Tibial nerve (tissue), 4 donors: Measurements from ENCODE around the gene AK4. TPM values are rescaled to one million over a fixed set of nuclear protein-coding genes. Genes with fewer than 3 reads are reported as not detected.
A peak's percentile ranks its signal among the peaks of the same experiment; 100 is the strongest.

Source experiments
- DNase-seq, 2 donors: peaks; one replicate each; pipeline ENCODE4 v3.0.0-alpha.2; 2019; ENCODE audit warnings: low spot score in 2 of 2
- H3K27ac ChIP-seq, 4 donors: fragments of 200-600 bp; sonication (generic) in 3 of 4; one replicate each; pipeline ENCODE4 v1.5.1; 2017 to 2019; ENCODE audit warnings: mild to moderate bottlenecking in 1 of 4
- H3K27me3 ChIP-seq, 2 donors: fragments of 200-600 bp; sonication (generic) in 1 of 2; one replicate each; pipeline versions ENCODE4 v1.5.1 to v1.6.0; 2017 to 2019
- H3K36me3 ChIP-seq, 3 donors: fragments of 200-600 bp; sonication (generic); one replicate each; pipeline ENCODE4 v1.5.1; 2018 to 2019
- H3K4me1 ChIP-seq, 4 donors: fragments of 200-600 bp; sonication (generic) in 3 of 4; one replicate each; pipeline ENCODE4 v1.5.1; 2017 to 2019
- H3K4me3 ChIP-seq, 4 donors: fragments of 200-600 bp; sonication (generic) in 3 of 4; one replicate each; pipeline ENCODE4 v1.5.1; 2017 to 2019; ENCODE audit warnings: mild to moderate bottlenecking in 1 of 4, moderate library complexity in 1 of 4
- H3K9me3 ChIP-seq, 4 donors: fragments of 200-600 bp; sonication (generic) in 3 of 4; one replicate each; pipeline ENCODE4 v1.5.1; 2017 to 2019
- EP300 ChIP-seq, 2 donors: sonication (generic); formaldehyde crosslinking; IDR thresholded peaks; one replicate each; pipeline ENCODE4 v1.6.1; 2017; ENCODE audit warnings: antibody characterized with exemption in 2 of 2, mild to moderate bottlenecking in 1 of 2
- POLR2A ChIP-seq, 2 donors: fragments of 450-650 bp; IDR thresholded peaks; one replicate each; pipeline ENCODE4 v1.6.1; 2017; ENCODE audit warnings: antibody characterized with exemption in 2 of 2, mild to moderate bottlenecking in 2 of 2, moderate library complexity in 2 of 2
- WGBS, 2 donors: methylation state at CpG; one replicate each; pipeline ENCODE4 v1.1.5; 2018; 5-methylcytosine and 5-hydroxymethylcytosine counted together
- total RNA-seq, 4 donors: library from RNA; depleted of rRNA; stranded (reverse); fragments of >200 nt; gene quantifications; one replicate each; pipeline ENCODE4 v1.1.0, GENCODE V29; 2016
- TF ChIP-seq, protein P1 (sequence below), 5 experiments: fragments of 200-600 bp in 3 of 5; fragments of 450-650 bp in 2 of 5; sonication (generic) in 3 of 5; IDR thresholded peaks; one replicate each; pipeline ENCODE4 v1.5.1; 2016 to 2019; ENCODE audit warnings: antibody characterized with exemption in 5 of 5, mild to moderate bottlenecking in 3 of 5, moderate library complexity in 2 of 5

The AK4 gene
- total RNA-seq, 4 donors from 2014 or later = 16.1 to 24.9 (median 19.5) TPM

DNA sequence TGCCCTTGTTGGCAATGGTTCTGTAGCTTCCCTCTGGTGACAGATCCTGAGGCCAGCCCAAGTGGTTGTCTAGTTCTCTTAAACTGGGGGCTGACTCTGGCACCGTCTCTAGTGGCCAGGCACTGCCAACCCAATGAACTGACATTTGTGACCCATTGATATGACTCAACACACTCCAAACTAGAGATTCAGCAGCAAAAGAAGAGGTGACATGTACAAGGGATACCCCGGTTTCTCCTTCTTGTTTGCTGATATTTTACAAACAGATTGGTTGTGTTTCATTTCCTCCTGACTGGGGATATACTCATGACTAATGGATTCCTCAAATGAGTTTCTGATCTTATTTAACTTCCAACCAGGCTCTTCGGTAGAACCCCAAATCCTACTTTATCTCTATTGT lies 95.5 kb downstream of the AK4 start:
- TF ChIP-seq, protein P1, sequence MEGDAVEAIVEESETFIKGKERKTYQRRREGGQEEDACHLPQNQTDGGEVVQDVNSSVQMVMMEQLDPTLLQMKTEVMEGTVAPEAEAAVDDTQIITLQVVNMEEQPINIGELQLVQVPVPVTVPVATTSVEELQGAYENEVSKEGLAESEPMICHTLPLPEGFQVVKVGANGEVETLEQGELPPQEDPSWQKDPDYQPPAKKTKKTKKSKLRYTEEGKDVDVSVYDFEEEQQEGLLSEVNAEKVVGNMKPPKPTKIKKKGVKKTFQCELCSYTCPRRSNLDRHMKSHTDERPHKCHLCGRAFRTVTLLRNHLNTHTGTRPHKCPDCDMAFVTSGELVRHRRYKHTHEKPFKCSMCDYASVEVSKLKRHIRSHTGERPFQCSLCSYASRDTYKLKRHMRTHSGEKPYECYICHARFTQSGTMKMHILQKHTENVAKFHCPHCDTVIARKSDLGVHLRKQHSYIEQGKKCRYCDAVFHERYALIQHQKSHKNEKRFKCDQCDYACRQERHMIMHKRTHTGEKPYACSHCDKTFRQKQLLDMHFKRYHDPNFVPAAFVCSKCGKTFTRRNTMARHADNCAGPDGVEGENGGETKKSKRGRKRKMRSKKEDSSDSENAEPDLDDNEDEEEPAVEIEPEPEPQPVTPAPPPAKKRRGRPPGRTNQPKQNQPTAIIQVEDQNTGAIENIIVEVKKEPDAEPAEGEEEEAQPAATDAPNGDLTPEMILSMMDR (IDR thresholded peaks at IDR 0.05) = no peak
- TF ChIP-seq EP300 (IDR thresholded peaks at IDR 0.05) (no peak), POLR2A (IDR thresholded peaks at IDR 0.05) (no peak)
- WGBS, 2 donors = 93% methylated on average over 3 of the region's 3 CpGs
- Histone ChIP-seq H3K4me3 (no peak overlapping the region), H3K36me3 (no peaks in the 10 kb centered on the region), H3K27ac (no peak overlapping the region), H3K4me1 (peaks cover 0 to 15% (median 5%) of the 10 kb centered on the region in 4 donors), H3K27me3 (no peaks in the 10 kb centered on the region), H3K9me3 (no peaks in the 10 kb centered on the region)
- DNase-seq = no peak

DNA sequence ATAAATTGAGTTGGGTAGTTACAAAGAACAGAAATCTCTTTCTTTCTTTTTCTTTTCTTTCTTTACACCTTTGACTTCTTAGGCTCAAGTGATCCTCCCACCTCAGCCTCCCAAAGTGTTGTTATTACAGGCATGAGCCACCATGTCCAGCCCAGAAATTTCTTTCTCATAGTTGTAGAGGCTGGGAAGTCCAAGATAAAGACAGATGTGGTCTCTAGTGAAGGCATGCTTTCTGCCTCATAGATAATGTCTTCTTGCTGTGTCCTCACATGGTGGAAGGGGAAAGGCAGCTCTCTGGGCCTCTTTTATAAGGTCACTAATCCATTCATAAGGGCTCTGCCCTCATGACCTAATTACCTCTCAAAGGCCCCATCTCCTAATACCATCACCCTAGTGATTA lies 97.3 kb downstream of the AK4 start:
- no peak for DNase-seq
- Histone ChIP-seq H3K27me3 (no peaks in the 10 kb centered on the region), H3K9me3 (no peaks in the 10 kb centered on the region), H3K4me1 (peaks cover 0 to 17% (median 7%) of the 10 kb centered on the region in 4 donors), H3K27ac (no peak overlapping the region), H3K4me3 (no peak overlapping the region), H3K36me3 (no peaks in the 10 kb centered on the region)
- TF ChIP-seq, protein P1 (IDR thresholded peaks at IDR 0.05) = no peak
- TF ChIP-seq POLR2A (IDR thresholded peaks at IDR 0.05) = no peak
- no peak for TF ChIP-seq EP300 (IDR thresholded peaks at IDR 0.05)

DNA sequence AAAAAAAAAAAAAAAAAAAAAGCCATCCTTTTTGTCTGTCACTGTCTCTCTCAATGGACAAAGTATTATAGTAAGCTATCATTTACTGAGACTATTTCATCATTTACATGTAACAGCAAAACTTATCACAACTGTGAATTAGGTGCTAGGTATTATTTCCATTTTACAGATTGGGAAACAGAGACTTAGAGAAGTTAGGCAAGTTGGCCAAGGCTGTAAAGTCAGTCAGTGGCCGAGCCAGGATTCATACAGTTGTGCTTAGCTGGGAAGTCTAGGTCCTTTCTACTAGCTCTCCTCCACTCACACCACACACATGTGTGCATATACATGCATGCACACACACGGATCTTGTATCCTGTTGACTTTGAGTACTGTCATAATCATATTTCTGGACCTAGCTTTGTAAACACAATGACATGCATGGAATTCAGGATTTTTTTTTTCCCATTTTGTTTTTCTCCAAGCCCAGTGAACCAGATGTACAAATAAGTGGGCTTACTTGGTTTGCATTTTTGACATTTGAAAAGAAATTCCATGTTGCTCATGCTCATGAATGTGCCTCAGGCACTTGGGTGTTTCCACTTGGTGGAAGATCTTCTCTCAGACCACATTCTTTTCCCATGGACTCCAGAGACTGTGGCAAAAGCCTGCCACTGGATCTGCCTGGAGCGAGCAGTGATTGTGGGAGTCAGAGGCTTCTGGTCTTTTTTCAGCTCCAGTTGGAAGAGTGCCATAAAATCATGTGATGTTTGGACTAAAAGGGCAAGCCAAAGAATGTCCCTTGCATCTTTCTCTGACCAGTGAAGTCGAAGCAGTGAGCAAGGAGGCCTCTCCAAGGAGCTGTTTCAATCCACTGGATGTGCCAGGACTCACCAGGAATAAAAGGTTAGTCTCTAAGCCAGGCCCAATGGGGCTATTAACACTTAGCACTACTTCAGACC lies 99.7 kb downstream of the AK4 start:
- WGBS, 2 donors = 29 to 32% methylated on average over 4 of the region's 4 CpGs
- no peaks in the 10 kb centered on the region for H3K9me3 ChIP-seq

DNA sequence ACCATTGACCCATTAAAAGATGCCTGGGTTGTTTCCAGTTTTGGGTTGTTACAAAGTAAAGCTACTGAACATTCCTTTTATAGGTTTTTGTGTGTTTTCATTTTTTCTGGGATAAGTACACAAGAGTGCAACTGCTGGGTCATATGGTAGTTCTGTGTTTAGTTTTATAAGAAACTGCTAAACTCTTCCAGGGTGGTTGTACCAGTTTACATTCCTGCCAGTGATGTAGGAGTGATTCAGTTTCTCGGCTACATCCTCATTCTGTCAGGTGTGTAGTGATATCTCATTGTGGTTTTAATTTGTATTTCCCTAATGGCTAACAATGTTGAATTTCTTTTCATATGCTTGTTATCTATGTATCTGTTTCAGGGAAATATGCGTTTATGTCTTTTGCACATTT lies 102.8 kb downstream of the AK4 start:
- no peak for TF ChIP-seq POLR2A (IDR thresholded peaks at IDR 0.05)
- TF ChIP-seq, protein P1 (IDR thresholded peaks at IDR 0.05) = no peak
- no peak for TF ChIP-seq EP300 (IDR thresholded peaks at IDR 0.05)
- 81 to 84% methylated on average over 2 of the region's 2 CpGs for WGBS, 2 donors

More for the DNA sequence above, 99.7 kb downstream of the AK4 start:
- no peak for DNase-seq
- H3K27me3 ChIP-seq = no peaks in the 10 kb centered on the region
- H3K4me1 ChIP-seq = peaks cover 0 to 17% (median 7%) of the 10 kb centered on the region in 4 donors
- no peaks in the 10 kb centered on the region for H3K36me3 ChIP-seq
- H3K4me3 ChIP-seq = peak overlapping the region in 1 of 4 donors; percentile 12
- TF ChIP-seq POLR2A (IDR thresholded peaks at IDR 0.05) (no peak), EP300 (IDR thresholded peaks at IDR 0.05) (peak in 1 of 2 donors; percentile 55)
- TF ChIP-seq, protein P1 (IDR thresholded peaks at IDR 0.05) = no peak
- H3K27ac ChIP-seq = peak overlapping the region; percentile 15 to 90 (median 68)

DNA sequence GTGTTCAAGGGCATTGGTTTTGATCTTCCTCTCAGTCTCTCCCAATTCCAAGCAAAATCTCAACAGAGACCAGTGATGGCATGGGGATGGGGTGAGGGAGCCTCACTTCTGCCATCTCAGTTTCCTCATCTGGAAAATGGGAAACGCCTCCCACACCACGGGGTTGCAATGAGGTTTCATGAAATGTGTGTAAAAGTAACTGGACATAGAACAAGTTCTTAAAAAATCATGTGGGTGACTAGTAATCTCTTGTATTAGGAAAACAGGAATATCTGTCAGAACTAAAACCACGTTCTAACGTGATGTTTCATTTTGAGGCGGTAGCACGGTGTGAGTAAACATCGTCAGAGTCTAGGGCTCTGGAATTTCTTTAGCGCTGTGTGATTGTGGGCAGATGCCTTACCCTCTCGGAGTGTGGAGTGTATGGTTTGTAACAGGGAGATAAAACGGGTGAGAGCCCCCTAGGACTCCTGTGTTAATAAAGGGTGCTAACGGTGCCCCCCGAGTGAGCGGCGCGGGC lies 105.9 kb downstream of the AK4 start:
- Histone ChIP-seq H3K27ac (peak overlapping the region in 3 of 4 donors; percentile 40 to 80 (median 62)), H3K27me3 (no peaks in the 10 kb centered on the region), H3K36me3 (no peaks in the 10 kb centered on the region), H3K9me3 (no peaks in the 10 kb centered on the region), H3K4me1 (peaks cover 0 to 19% (median 8%) of the 10 kb centered on the region in 4 donors), H3K4me3 (peak overlapping the region; percentile 37 to 80 (median 54))
- no peak for DNase-seq
- TF ChIP-seq POLR2A (IDR thresholded peaks at IDR 0.05) = no peak
- TF ChIP-seq EP300 (IDR thresholded peaks at IDR 0.05) = no peak
- TF ChIP-seq, protein P1 (IDR thresholded peaks at IDR 0.05) = no peak
- 6 to 7% methylated on average over 14 to 15 of the region's 15 CpGs for WGBS, 2 donors

More for the DNA sequence above, 102.8 kb downstream of the AK4 start:
- Histone ChIP-seq H3K9me3 (no peaks in the 10 kb centered on the region), H3K4me1 (peaks cover 0 to 33% (median 17%) of the 10 kb centered on the region in 4 donors), H3K36me3 (no peaks in the 10 kb centered on the region), H3K27ac (no peak overlapping the region), H3K4me3 (no peak overlapping the region), H3K27me3 (no peaks in the 10 kb centered on the region)
- no peak for DNase-seq
